ENCODE results near the gene RABGAP1L. TPM values are rescaled to one million over a fixed set of nuclear protein-coding genes. Genes with fewer than 3 reads are reported as not detected.

The RABGAP1L gene
- total RNA-seq, 1 donor from 2014 or later = 46.0 TPM

GRCh38 chr1:174829990-174830389 lies 670.7 kb downstream of the RABGAP1L start:
- Histone ChIP-seq H3K27ac (no peak overlapping the region), H3K9ac (no peak overlapping the region), H3F3A (ENCODE audit: low read depth) (no peaks in the 10 kb centered on the region), H2AFZ (replicated peaks) (no peak overlapping the region), H3K4me1 (no peaks in the 10 kb centered on the region), H4K20me1 (ENCODE audit: low read depth) (no peaks in the 10 kb centered on the region), H3K27me3 (no peaks in the 10 kb centered on the region), H3K79me2 (ENCODE audit: low read depth) (no peaks in the 10 kb centered on the region), H3K36me3 (no peaks in the 10 kb centered on the region), H3K4me2 (no peak overlapping the region), H3K9me3 (ENCODE audit: low read depth) (no peaks in the 10 kb centered on the region), H3K4me3 (no peak overlapping the region)
- Mint-ChIP-seq H3K36me3 (no peaks in the 10 kb centered on the region), H3K4me3 (no peak overlapping the region), H3K27me3 (ENCODE audit: insufficient read depth, low read depth) (no peaks in the 10 kb centered on the region), H3K9me3 (no peaks in the 10 kb centered on the region), H3K27ac (no peak overlapping the region), H3K4me1 (no peaks in the 10 kb centered on the region)
- no peak for TF ChIP-seq EZH2phosphoT487 (IDR thresholded peaks at IDR 0.05)
- TF ChIP-seq, protein P1, sequence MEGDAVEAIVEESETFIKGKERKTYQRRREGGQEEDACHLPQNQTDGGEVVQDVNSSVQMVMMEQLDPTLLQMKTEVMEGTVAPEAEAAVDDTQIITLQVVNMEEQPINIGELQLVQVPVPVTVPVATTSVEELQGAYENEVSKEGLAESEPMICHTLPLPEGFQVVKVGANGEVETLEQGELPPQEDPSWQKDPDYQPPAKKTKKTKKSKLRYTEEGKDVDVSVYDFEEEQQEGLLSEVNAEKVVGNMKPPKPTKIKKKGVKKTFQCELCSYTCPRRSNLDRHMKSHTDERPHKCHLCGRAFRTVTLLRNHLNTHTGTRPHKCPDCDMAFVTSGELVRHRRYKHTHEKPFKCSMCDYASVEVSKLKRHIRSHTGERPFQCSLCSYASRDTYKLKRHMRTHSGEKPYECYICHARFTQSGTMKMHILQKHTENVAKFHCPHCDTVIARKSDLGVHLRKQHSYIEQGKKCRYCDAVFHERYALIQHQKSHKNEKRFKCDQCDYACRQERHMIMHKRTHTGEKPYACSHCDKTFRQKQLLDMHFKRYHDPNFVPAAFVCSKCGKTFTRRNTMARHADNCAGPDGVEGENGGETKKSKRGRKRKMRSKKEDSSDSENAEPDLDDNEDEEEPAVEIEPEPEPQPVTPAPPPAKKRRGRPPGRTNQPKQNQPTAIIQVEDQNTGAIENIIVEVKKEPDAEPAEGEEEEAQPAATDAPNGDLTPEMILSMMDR (IDR thresholded peaks at IDR 0.05) = no peak
- no peak for TF ChIP-seq EZH2 (IDR thresholded peaks at IDR 0.05)
- DNase-seq (ENCODE audit: low spot score) = no peak

- Histone ChIP-seq H3K4me3 (no peak overlapping the region), H3K36me3 (no peaks in the 10 kb centered on the region), H3K4me2 (no peak overlapping the region), H3K27me3 (no peaks in the 10 kb centered on the region), H3K4me1 (no peaks in the 10 kb centered on the region), H2AFZ (replicated peaks) (no peak overlapping the region), H3K9ac (no peak overlapping the region), H3K9me3 (ENCODE audit: low read depth) (no peaks in the 10 kb centered on the region), H4K20me1 (ENCODE audit: low read depth) (no peaks in the 10 kb centered on the region), H3K79me2 (ENCODE audit: low read depth) (no peaks in the 10 kb centered on the region), H3K27ac (no peak overlapping the region), H3F3A (ENCODE audit: low read depth) (no peaks in the 10 kb centered on the region)
- TF ChIP-seq EZH2phosphoT487 (IDR thresholded peaks at IDR 0.05) (no peak), EZH2 (IDR thresholded peaks at IDR 0.05) (no peak)
- TF ChIP-seq, protein P1 (IDR thresholded peaks at IDR 0.05) = no peak
- H3K36me3 Mint-ChIP-seq = no peaks in the 10 kb centered on the region
- H3K4me3 Mint-ChIP-seq = no peak overlapping the region
- H3K27me3 Mint-ChIP-seq (ENCODE audit: insufficient read depth, low read depth) = no peaks in the 10 kb centered on the region
- H3K4me1 Mint-ChIP-seq = no peaks in the 10 kb centered on the region
- DNase-seq (ENCODE audit: low spot score) = no peak
- H3K9me3 Mint-ChIP-seq = no peaks in the 10 kb centered on the region
- H3K27ac Mint-ChIP-seq = no peak overlapping the region
These were observed 677.2 kb downstream of the RABGAP1L start for GRCh38 chr1:174836543-174836942.

DNA sequence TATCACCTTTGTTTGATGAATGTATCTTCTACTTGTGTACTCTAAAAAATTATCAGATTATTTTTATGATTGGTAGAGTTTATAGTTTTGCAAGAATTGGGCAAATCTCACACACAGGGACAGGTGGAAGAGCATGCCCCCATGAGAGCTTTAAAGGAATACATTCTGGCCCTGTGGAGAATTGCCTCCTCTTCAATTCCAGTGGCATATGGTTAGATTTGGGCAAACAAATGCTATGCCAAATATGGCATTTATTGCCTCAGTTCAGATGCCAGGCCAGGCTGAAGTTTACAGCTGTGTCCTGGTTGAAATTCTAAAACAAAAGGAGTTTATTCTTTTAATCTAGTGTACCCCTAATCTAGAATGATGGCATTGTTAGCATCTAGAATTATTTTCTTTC lies 678.1 kb downstream of the RABGAP1L start:
- TF ChIP-seq, protein P1 (IDR thresholded peaks at IDR 0.05) = no peak
- no peak for TF ChIP-seq EZH2phosphoT487 (IDR thresholded peaks at IDR 0.05)
- TF ChIP-seq EZH2 (IDR thresholded peaks at IDR 0.05) = no peak
- no peak overlapping the region for H3K27ac Mint-ChIP-seq
- no peaks in the 10 kb centered on the region for H3K79me2 ChIP-seq (ENCODE audit: low read depth)
- H3K27ac ChIP-seq = no peak overlapping the region
- no peak overlapping the region for H3K4me3 ChIP-seq
- H4K20me1 ChIP-seq (ENCODE audit: low read depth) = no peaks in the 10 kb centered on the region
- no peaks in the 10 kb centered on the region for H3K4me1 Mint-ChIP-seq
- H3K27me3 Mint-ChIP-seq (ENCODE audit: insufficient read depth, low read depth) = no peaks in the 10 kb centered on the region
- no peaks in the 10 kb centered on the region for H3F3A ChIP-seq (ENCODE audit: low read depth)
- H3K9ac ChIP-seq = no peak overlapping the region
- H3K4me3 Mint-ChIP-seq = no peak overlapping the region
- H2AFZ ChIP-seq (replicated peaks) = no peak overlapping the region
- no peaks in the 10 kb centered on the region for H3K27me3 ChIP-seq
- H3K36me3 Mint-ChIP-seq = no peaks in the 10 kb centered on the region
- no peak for DNase-seq (ENCODE audit: low spot score)
- no peaks in the 10 kb centered on the region for H3K9me3 Mint-ChIP-seq
- no peaks in the 10 kb centered on the region for H3K36me3 ChIP-seq
- H3K9me3 ChIP-seq (ENCODE audit: low read depth) = no peaks in the 10 kb centered on the region
- no peak overlapping the region for H3K4me2 ChIP-seq
- H3K4me1 ChIP-seq = no peaks in the 10 kb centered on the region
